H9 (cell line): ENCODE data around the gene ULK3. TPM values are rescaled to one million over a fixed set of nuclear protein-coding genes. Genes with fewer than 3 reads are reported as not detected.

ENCODE experiments used
- DNase-seq: peaks from one replicate; pipeline ENCODE4 v3.0.0-alpha.2; 2017
- H2AFZ ChIP-seq: one replicate; pipeline ENCODE4 v1.6.1; 2013; ENCODE audit warnings: mild to moderate bottlenecking, low read length, control low read depth, moderate library complexity
- H2AK5ac ChIP-seq: 2 replicates; pipeline ENCODE4 v1.6.1; 2013; ENCODE audit warnings: low read length, control low read depth, mixed read lengths; ENCODE audit not compliant: insufficient read length
- H2BK120ac ChIP-seq: one replicate; pipeline ENCODE4 v1.6.1; 2013; ENCODE audit warnings: low read depth, mild to moderate bottlenecking, low read length, control low read depth, inconsistent platforms; ENCODE audit not compliant: poor library complexity, severe bottlenecking
- H2BK12ac ChIP-seq: 2 replicates; pipeline ENCODE4 v1.6.1; 2013; ENCODE audit warnings: low read length, control low read depth, mixed read lengths, low read depth; ENCODE audit not compliant: insufficient read length
- H2BK15ac ChIP-seq: 2 replicates; pipeline ENCODE4 v1.6.1; 2013; ENCODE audit warnings: low read depth, low read length, control low read depth
- H2BK20ac ChIP-seq: one replicate; pipeline ENCODE4 v1.6.1; 2013; ENCODE audit warnings: low read depth, mild to moderate bottlenecking, low read length, control low read depth, inconsistent platforms; ENCODE audit not compliant: poor library complexity, severe bottlenecking
- H2BK5ac ChIP-seq: 2 replicates; pipeline ENCODE4 v1.6.1; 2013; ENCODE audit warnings: low read length, control low read depth, mixed read lengths; ENCODE audit not compliant: insufficient read length
- H3K14ac ChIP-seq: 2 replicates; pipeline ENCODE4 v1.6.1; 2013; ENCODE audit warnings: low read length, control low read depth; ENCODE audit not compliant: insufficient read depth
- H3K18ac ChIP-seq: 2 replicates; pipeline ENCODE4 v1.6.1; 2013; ENCODE audit warnings: low read depth, mild to moderate bottlenecking, mixed read lengths, low read length, control low read depth; ENCODE audit not compliant: insufficient read length
- H3K23ac ChIP-seq: 2 replicates; pipeline ENCODE4 v1.6.1; 2013; ENCODE audit warnings: low read length, control low read depth, mixed read lengths, low read depth; ENCODE audit not compliant: insufficient read length
- H3K23me2 ChIP-seq: 2 replicates; pipeline ENCODE4 v1.6.1; 2013; ENCODE audit warnings: low read depth, mild to moderate bottlenecking, mixed read lengths, low read length, control low read depth; ENCODE audit not compliant: insufficient read length, poor library complexity, severe bottlenecking
- H3K27ac ChIP-seq: 2 replicates; pipeline ENCODE4 v1.5.1; 2013; ENCODE audit warnings: low read length, control low read depth, mixed read lengths, low read depth; ENCODE audit not compliant: insufficient read length
- H3K27me3 ChIP-seq: 2 replicates; pipeline ENCODE4 v1.6.1; 2013; ENCODE audit warnings: low read length, control low read depth, inconsistent platforms; ENCODE audit not compliant: insufficient read depth
- H3K4ac ChIP-seq: 2 replicates; pipeline ENCODE4 v1.6.1; 2013; ENCODE audit warnings: low read depth, mild to moderate bottlenecking, control low read depth, inconsistent platforms, low read length, moderate library complexity
- H3K4me1 ChIP-seq: 2 replicates; pipeline ENCODE4 v1.6.1; 2013; ENCODE audit warnings: low read length, control low read depth, inconsistent platforms; ENCODE audit not compliant: insufficient read depth
- H3K4me2 ChIP-seq: 2 replicates; pipeline ENCODE4 v1.6.1; 2013; ENCODE audit warnings: low read length, control low read depth, mixed read lengths; ENCODE audit not compliant: insufficient read length, insufficient read depth
- H3K56ac ChIP-seq: 2 replicates; pipeline ENCODE4 v1.6.1; 2013; ENCODE audit warnings: low read depth, mild to moderate bottlenecking, mixed read lengths, low read length, control low read depth; ENCODE audit not compliant: insufficient read length
- H3K79me1 ChIP-seq: 2 replicates; pipeline ENCODE4 v1.6.1; 2013; ENCODE audit warnings: low read depth, mild to moderate bottlenecking, moderate library complexity, low read length, control low read depth, inconsistent platforms; ENCODE audit not compliant: insufficient read depth, poor library complexity, severe bottlenecking
- H3K79me2 ChIP-seq: 2 replicates; pipeline ENCODE4 v1.6.1; 2013; ENCODE audit warnings: low read length, control low read depth, inconsistent platforms; ENCODE audit not compliant: insufficient read depth
- H3K9ac ChIP-seq: 2 replicates; pipeline ENCODE4 v1.6.1; 2013; ENCODE audit warnings: low read length, control low read depth, mixed read lengths; ENCODE audit not compliant: insufficient read length; ENCODE audit errors: extremely low read depth
- H3K9me3 ChIP-seq: one replicate; pipeline ENCODE4 v1.6.1; 2013; ENCODE audit warnings: low read depth, low read length, inconsistent platforms; ENCODE audit not compliant: control insufficient read depth
- H3T11ph ChIP-seq: one replicate; pipeline ENCODE4 v1.6.1; 2013; ENCODE audit warnings: mild to moderate bottlenecking, low read length, control low read depth, inconsistent platforms
- H4K20me1 ChIP-seq: one replicate; pipeline ENCODE4 v1.6.1; 2013; ENCODE audit not compliant: control insufficient read depth, insufficient read length, insufficient read depth
- H4K5ac ChIP-seq: 2 replicates; pipeline ENCODE4 v1.6.1; 2013; ENCODE audit warnings: low read depth, mild to moderate bottlenecking, mixed read lengths, low read length, control low read depth; ENCODE audit not compliant: insufficient read length
- H4K8ac ChIP-seq: replicated peaks from 2 replicates; pipeline ENCODE4 v1.6.1; 2013; ENCODE audit warnings: low read length, control low read depth, mixed read lengths, low read depth; ENCODE audit not compliant: insufficient read length
- H4K91ac ChIP-seq: 2 replicates; pipeline ENCODE4 v1.6.1; 2013; ENCODE audit warnings: low read depth, mild to moderate bottlenecking, moderate library complexity, mixed read lengths, low read length, control low read depth; ENCODE audit not compliant: insufficient read length
- H3K27ac Mint-ChIP-seq, 3 experiments: 2 replicates in 2 of 3; 3 replicates in 1 of 3; pipeline ENCODE4 v1.8.0; 2020 to 2021; ENCODE audit warnings: mixed read lengths in 3 of 3, mild to moderate bottlenecking in 1 of 3, moderate library complexity in 1 of 3
- H3K27me3 Mint-ChIP-seq: 2 replicates; pipeline ENCODE4 v1.8.0; 2021; ENCODE audit warnings: low read depth, mild to moderate bottlenecking, moderate library complexity, mixed read lengths
- H3K36me3 Mint-ChIP-seq, 3 experiments: 2 replicates in 2 of 3; 3 replicates in 1 of 3; pipeline ENCODE4 v1.8.0; 2020 to 2021; ENCODE audit warnings: low read depth in 3 of 3, mixed read lengths in 3 of 3; ENCODE audit not compliant: insufficient read depth in 1 of 3
- H3K4me1 Mint-ChIP-seq, 2 experiments: 2 replicates each; pipeline ENCODE4 v1.8.0; 2020; ENCODE audit warnings: mixed read lengths in 2 of 2
- H3K4me3 Mint-ChIP-seq, 2 experiments: 2 replicates in 1 of 2; 3 replicates in 1 of 2; pipeline ENCODE4 v1.8.0; 2020 to 2021; ENCODE audit warnings: mild to moderate bottlenecking in 2 of 2, mixed read lengths in 2 of 2, moderate library complexity in 1 of 2
- H3K9me3 Mint-ChIP-seq, 2 experiments: 2 replicates in 1 of 2; 3 replicates in 1 of 2; pipeline ENCODE4 v1.8.0; 2020; ENCODE audit warnings: mild to moderate bottlenecking in 2 of 2, mixed read lengths in 2 of 2, moderate library complexity in 1 of 2
- WGBS: extraction: QIAGEN DNeasy Blood & Tissue Kit; methylation state at CpG from one replicate; pipeline ENCODE4 v1.1.7; 2013; ENCODE audit warnings: missing lambda C conversion rate, low lambda C conversion rate, mixed read lengths; ENCODE audit not compliant: insufficient read length; ENCODE audit errors: extremely low coverage; 5-methylcytosine and 5-hydroxymethylcytosine counted together
- total RNA-seq: library from RNA; stranded (reverse); gene quantifications from 2 replicates; pipeline ENCODE4 v1.2.1, GENCODE V29; 2021
- TF ChIP-seq, protein P1 (sequence below): fragments of 200-600 bp; sonication (generic); conservative IDR thresholded peaks from 3 replicates; pipeline ENCODE4 v1.8.0; 2021; ENCODE audit warnings: antibody characterized with exemption, mild to moderate bottlenecking

Gene ULK3
- total RNA-seq, 1 experiment from 2014 or later: 34.0 TPM

DNA sequence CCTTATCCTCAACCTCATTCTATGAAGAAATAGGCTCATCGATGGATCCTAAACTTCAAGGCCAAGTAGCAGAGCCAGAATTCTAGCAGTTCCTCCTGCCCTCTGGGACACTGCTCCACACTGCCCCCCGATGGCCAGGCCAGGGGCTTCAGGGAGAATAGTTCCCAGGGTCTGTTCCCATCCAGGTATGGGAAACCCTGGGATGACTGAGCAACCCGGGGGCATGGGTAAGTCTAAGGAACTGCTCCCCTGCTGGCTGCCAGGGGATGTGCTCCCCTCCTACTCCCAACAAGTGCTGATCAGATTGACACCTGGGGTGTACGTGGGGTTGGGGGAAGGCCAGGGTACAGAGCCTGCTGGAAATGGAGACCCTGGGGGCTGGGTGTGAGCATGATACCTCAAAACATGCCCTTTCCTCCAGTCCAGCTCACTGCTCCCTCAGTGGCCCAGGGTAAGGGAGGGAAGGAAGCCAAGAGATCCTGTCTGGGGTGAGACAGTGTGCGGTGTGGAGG, 7.6 kb downstream of the ULK3 start:
- Histone ChIP-seq H3T11ph (no peak overlapping the region), H3K79me1 (no peaks in the 10 kb centered on the region), H4K91ac (no peak overlapping the region), H4K8ac (no peak overlapping the region), H3K23me2 (no peaks in the 10 kb centered on the region), H3K79me2 (no peaks in the 10 kb centered on the region), H2BK12ac (no peak overlapping the region), H4K20me1 (peaks cover 3% of the 10 kb centered on the region), H3K4me2 (no peak overlapping the region), H2BK5ac (no peak overlapping the region), H3K4ac (no peak overlapping the region), H3K18ac (no peak overlapping the region), H3K9ac (no peak overlapping the region), H2AFZ (no peak overlapping the region), H3K14ac (no peak overlapping the region), H2BK20ac (no peak overlapping the region), H3K4me1 (no peaks in the 10 kb centered on the region), H3K23ac (no peak overlapping the region), H3K9me3 (no peaks in the 10 kb centered on the region), H3K27me3 (no peaks in the 10 kb centered on the region), H2BK15ac (no peak overlapping the region), H2AK5ac (no peak overlapping the region), H3K56ac (no peak overlapping the region), H2BK120ac (no peak overlapping the region), H3K27ac (no peak overlapping the region), H4K5ac (no peak overlapping the region)
- Mint-ChIP-seq H3K9me3 (no peaks in the 10 kb centered on the region), H3K4me3 (no peak overlapping the region), H3K27ac (peak overlapping the region; percentile 26 to 90 (median 86); a peak in 3 of 7 replicates), H3K27me3 (peaks cover 7% of the 10 kb centered on the region), H3K4me1 (peaks cover 6 to 23% of the 10 kb centered on the region in 2 experiments; a peak in 2 of 4 replicates), H3K36me3 (peaks cover 3 to 26% (median 19%) of the 10 kb centered on the region in 3 experiments)
- no CpG with 5 or more reads among the region's 5 CpGs for WGBS
- TF ChIP-seq, protein P1, sequence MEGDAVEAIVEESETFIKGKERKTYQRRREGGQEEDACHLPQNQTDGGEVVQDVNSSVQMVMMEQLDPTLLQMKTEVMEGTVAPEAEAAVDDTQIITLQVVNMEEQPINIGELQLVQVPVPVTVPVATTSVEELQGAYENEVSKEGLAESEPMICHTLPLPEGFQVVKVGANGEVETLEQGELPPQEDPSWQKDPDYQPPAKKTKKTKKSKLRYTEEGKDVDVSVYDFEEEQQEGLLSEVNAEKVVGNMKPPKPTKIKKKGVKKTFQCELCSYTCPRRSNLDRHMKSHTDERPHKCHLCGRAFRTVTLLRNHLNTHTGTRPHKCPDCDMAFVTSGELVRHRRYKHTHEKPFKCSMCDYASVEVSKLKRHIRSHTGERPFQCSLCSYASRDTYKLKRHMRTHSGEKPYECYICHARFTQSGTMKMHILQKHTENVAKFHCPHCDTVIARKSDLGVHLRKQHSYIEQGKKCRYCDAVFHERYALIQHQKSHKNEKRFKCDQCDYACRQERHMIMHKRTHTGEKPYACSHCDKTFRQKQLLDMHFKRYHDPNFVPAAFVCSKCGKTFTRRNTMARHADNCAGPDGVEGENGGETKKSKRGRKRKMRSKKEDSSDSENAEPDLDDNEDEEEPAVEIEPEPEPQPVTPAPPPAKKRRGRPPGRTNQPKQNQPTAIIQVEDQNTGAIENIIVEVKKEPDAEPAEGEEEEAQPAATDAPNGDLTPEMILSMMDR: peak; percentile 98
- DNase-seq: peak; percentile 94
